Upper lobe of left lung (tissue), 4 donors: ENCODE data around the gene DLK1.

Source experiments
- CTCF ChIP-seq, 6 experiments: fragments of 450-650 bp in 4 of 6; fragments of 200-600 bp in 2 of 6; sonication (generic) in 2 of 6; IDR thresholded peaks; one replicate each; pipeline ENCODE4 v1.5.1; 2016 to 2019; ENCODE audit warnings: antibody characterized with exemption in 6 of 6
- POLR2A ChIP-seq, 4 donors: fragments of 450-650 bp; IDR thresholded peaks; one replicate each; pipeline ENCODE4 v1.5.1; 2016 to 2017; ENCODE audit warnings: antibody characterized with exemption in 4 of 4, mild to moderate bottlenecking in 2 of 4

- TF ChIP-seq CTCF (IDR thresholded peaks at IDR 0.05) (no peak), POLR2A (IDR thresholded peaks at IDR 0.05) (no peak)
These were observed 55.3 kb downstream of the DLK1 start for GRCh38 chr14:100781952-100782351.
